Measurements from ENCODE around the gene SELE.

DNA sequence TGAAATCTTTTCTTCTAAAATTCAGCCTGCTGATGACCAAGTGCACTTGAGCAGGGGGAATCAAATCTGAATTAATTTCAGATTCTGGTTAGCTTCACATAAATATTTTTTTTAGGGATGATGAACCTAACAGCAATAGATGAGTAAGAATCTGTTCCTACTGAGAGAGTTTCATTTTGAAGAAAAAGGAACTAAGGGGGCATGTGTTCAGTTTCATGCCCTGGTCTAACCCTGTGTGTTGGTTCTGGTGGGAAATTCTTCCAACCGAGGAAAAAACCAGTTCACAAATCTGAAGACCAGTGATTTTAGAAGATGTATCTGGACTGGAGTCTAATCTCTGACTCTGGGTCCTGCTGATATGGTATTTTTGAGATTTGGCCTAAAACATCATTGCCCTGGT is 36.1 kb downstream of the SELE start:
- TF ChIP-seq POLR2A (IDR thresholded peaks at IDR 0.05; ENCODE audit: low read depth, low read length) (no peak), CEBPB (IDR thresholded peaks at IDR 0.05; ENCODE audit: low read depth, low read length) (no peak), CHD1 (IDR thresholded peaks at IDR 0.05; ENCODE audit: low read depth, low read length) (no peak), RFX5 (IDR thresholded peaks at IDR 0.05; ENCODE audit: low read depth, low read length) (no peak), SMC3 (IDR thresholded peaks at IDR 0.05; ENCODE audit: low read depth, low read length) (no peak), RAD21 (IDR thresholded peaks at IDR 0.05; ENCODE audit: low read length) (no peak), MXI1 (IDR thresholded peaks at IDR 0.05; ENCODE audit: borderline replicate concordance, low read depth, low read length) (no peak), RCOR1 (IDR thresholded peaks at IDR 0.05; ENCODE audit: insufficient replicate concordance, low read length) (no peak)
- TF ChIP-seq, protein P1, sequence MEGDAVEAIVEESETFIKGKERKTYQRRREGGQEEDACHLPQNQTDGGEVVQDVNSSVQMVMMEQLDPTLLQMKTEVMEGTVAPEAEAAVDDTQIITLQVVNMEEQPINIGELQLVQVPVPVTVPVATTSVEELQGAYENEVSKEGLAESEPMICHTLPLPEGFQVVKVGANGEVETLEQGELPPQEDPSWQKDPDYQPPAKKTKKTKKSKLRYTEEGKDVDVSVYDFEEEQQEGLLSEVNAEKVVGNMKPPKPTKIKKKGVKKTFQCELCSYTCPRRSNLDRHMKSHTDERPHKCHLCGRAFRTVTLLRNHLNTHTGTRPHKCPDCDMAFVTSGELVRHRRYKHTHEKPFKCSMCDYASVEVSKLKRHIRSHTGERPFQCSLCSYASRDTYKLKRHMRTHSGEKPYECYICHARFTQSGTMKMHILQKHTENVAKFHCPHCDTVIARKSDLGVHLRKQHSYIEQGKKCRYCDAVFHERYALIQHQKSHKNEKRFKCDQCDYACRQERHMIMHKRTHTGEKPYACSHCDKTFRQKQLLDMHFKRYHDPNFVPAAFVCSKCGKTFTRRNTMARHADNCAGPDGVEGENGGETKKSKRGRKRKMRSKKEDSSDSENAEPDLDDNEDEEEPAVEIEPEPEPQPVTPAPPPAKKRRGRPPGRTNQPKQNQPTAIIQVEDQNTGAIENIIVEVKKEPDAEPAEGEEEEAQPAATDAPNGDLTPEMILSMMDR (conservative IDR thresholded peaks at IDR 0.05; ENCODE audit: low read depth, low read length) = no peak
- TF ChIP-seq, protein P2, sequence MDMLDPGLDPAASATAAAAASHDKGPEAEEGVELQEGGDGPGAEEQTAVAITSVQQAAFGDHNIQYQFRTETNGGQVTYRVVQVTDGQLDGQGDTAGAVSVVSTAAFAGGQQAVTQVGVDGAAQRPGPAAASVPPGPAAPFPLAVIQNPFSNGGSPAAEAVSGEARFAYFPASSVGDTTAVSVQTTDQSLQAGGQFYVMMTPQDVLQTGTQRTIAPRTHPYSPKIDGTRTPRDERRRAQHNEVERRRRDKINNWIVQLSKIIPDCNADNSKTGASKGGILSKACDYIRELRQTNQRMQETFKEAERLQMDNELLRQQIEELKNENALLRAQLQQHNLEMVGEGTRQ (IDR thresholded peaks at IDR 0.05; ENCODE audit: low read depth, low read length) = no peak
- TF ChIP-seq, protein P3, sequence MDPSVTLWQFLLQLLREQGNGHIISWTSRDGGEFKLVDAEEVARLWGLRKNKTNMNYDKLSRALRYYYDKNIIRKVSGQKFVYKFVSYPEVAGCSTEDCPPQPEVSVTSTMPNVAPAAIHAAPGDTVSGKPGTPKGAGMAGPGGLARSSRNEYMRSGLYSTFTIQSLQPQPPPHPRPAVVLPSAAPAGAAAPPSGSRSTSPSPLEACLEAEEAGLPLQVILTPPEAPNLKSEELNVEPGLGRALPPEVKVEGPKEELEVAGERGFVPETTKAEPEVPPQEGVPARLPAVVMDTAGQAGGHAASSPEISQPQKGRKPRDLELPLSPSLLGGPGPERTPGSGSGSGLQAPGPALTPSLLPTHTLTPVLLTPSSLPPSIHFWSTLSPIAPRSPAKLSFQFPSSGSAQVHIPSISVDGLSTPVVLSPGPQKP (IDR thresholded peaks at IDR 0.05; ENCODE audit: borderline replicate concordance, low read depth, low read length) = no peak

Measured in IMR-90 (cell line).